H1 (cell line): ENCODE data around the gene GNG7. TPM values are rescaled to one million over a fixed set of nuclear protein-coding genes. Genes with fewer than 3 reads are reported as not detected.

Experiments
- RFX5 ChIP-seq: IDR thresholded peaks from 2 replicates; pipeline ENCODE4 v1.6.1; 2011; ENCODE audit warnings: low read depth, low read length, improper control_type of control experiment, borderline replicate concordance
- polyA plus RNA-seq, 7 experiments: library from polyadenylated mRNA; depleted of rRNA in 3 of 7; stranded (reverse) in 5 of 7; unstranded in 2 of 7; fragments of >200 nt in 5 of 7; fragments of 200-250 nt in 2 of 7; gene quantifications; 1 replicate in 5 of 7; 2 replicates in 1 of 7; 4 replicates in 1 of 7; pipeline versions ENCODE4 v1.2.1 to v1.2.3, GENCODE V29; 2011 to 2013; ENCODE audit warnings: missing spikeins in 2 of 7, mixed read lengths in 2 of 7
- total RNA-seq: library from RNA; stranded (reverse); fragmentation: NEBNext Ultra II Directional; extraction: Animal tissue kit (Norgen Biotek cat#: 25700); gene quantifications from 2 replicates; pipeline ENCODE4 v1.2.1, GENCODE V29; 2021

The GNG7 gene
- total and polyA plus RNA-seq, 2 of the 8 experiments (the other 6 are each of a cell fraction or from before 2014, with no cell fraction given) = 2.8 to 7.8 TPM

- TF ChIP-seq RFX5 = no peak
These were observed 37.8 kb upstream of the GNG7 start (continued) for GRCh38 chr19:2740314-2740656.
